D721Med (cell line): Measurements from ENCODE around the gene BMERB1.

ENCODE experiments used
- DNase-seq: peaks from one replicate; pipeline ENCODE4 v3.0.0; 2011; ENCODE audit warnings: low spot score; ENCODE audit not compliant: insufficient read length
- FAIRE-seq: peaks from 2 replicates; lab custom pipeline; 2011; peaks lifted over from hg19 to GRCh38; lab: Jason Lieb, UNC
- CTCF ChIP-seq: IDR thresholded peaks from 2 replicates; pipeline ENCODE4 v1.5.1; 2012; ENCODE audit warnings: mild to moderate bottlenecking, control low read depth; ENCODE audit not compliant: insufficient read depth; ENCODE audit errors: missing control alignments

The BMERB1 gene

GRCh38 chr16:15521758-15522509 is 87.5 kb downstream of the BMERB1 start:
- TF ChIP-seq CTCF, result no peak
- FAIRE-seq (no peak), DNase-seq (no peak)

- no peak for FAIRE-seq
These were observed 88.7 kb downstream of the BMERB1 start for GRCh38 chr16:15523092-15523541.

GRCh38 chr16:15523939-15524338 is 89.6 kb downstream of the BMERB1 start:
- FAIRE-seq, result no peak
- no peak for DNase-seq
- no peak for TF ChIP-seq CTCF

More at GRCh38 chr16:15523092-15523541, 88.7 kb downstream of the BMERB1 start:
- no peak for DNase-seq
- TF ChIP-seq CTCF, result no peak

- no peak for TF ChIP-seq CTCF
- DNase-seq (no peak), FAIRE-seq (no peak)
These were observed 90.6 kb downstream of the BMERB1 start for GRCh38 chr16:15524966-15525365.

GRCh38 chr16:15526097-15526496 is 91.7 kb downstream of the BMERB1 start:
- DNase-seq, result no peak
- FAIRE-seq, result no peak
- TF ChIP-seq CTCF, result no peak

GRCh38 chr16:15526731-15527130 is 92.3 kb downstream of the BMERB1 start:
- DNase-seq (no peak), FAIRE-seq (no peak)
- TF ChIP-seq CTCF, result no peak

- no peak for DNase-seq
- no peak for FAIRE-seq
- TF ChIP-seq CTCF, result no peak
These were observed 95.3 kb downstream of the BMERB1 start for GRCh38 chr16:15529673-15530072.
